Liver (tissue), 3 donors: ENCODE data around the gene NCKIPSD.

ENCODE experiments used
- GABPA ChIP-seq, 2 donors: IDR thresholded peaks in 1 of 2; conservative IDR thresholded peaks in 1 of 2; 2 replicates each; pipeline ENCODE4 v1.6.1; 2016; ENCODE audit warnings: antibody characterized with exemption in 2 of 2, mild to moderate bottlenecking in 1 of 2, moderate library complexity in 1 of 2
- SP1 ChIP-seq: IDR thresholded peaks from 2 replicates; pipeline ENCODE4 v1.6.1; 2018; ENCODE audit warnings: antibody characterized with exemption, mild to moderate bottlenecking
- TAF1 ChIP-seq: conservative IDR thresholded peaks from 2 replicates; pipeline ENCODE4 v1.6.1; 2016; ENCODE audit warnings: antibody characterized with exemption, mild to moderate bottlenecking
- YY1 ChIP-seq: IDR thresholded peaks from 2 replicates; pipeline ENCODE4 v1.6.1; 2016; ENCODE audit warnings: antibody characterized with exemption, mild to moderate bottlenecking
- TF ChIP-seq, protein P1 (sequence below): IDR thresholded peaks from 2 replicates; pipeline ENCODE4 v1.6.1; 2016; ENCODE audit warnings: antibody characterized with exemption, mild to moderate bottlenecking
- TF ChIP-seq, protein P2 (sequence below): fragments of 150-350 bp; IDR thresholded peaks from 2 replicates; pipeline ENCODE4 v1.5.1; 2017; ENCODE audit warnings: improper control_type of control experiment, low read depth, low read length; ENCODE audit not compliant: missing input control
- TF ChIP-seq, protein P3 (sequence below): IDR thresholded peaks from 2 replicates; pipeline ENCODE4 v1.6.1; 2016; ENCODE audit warnings: antibody characterized with exemption
- donor health status: healthy.
- donor health status: healthy.

DNA sequence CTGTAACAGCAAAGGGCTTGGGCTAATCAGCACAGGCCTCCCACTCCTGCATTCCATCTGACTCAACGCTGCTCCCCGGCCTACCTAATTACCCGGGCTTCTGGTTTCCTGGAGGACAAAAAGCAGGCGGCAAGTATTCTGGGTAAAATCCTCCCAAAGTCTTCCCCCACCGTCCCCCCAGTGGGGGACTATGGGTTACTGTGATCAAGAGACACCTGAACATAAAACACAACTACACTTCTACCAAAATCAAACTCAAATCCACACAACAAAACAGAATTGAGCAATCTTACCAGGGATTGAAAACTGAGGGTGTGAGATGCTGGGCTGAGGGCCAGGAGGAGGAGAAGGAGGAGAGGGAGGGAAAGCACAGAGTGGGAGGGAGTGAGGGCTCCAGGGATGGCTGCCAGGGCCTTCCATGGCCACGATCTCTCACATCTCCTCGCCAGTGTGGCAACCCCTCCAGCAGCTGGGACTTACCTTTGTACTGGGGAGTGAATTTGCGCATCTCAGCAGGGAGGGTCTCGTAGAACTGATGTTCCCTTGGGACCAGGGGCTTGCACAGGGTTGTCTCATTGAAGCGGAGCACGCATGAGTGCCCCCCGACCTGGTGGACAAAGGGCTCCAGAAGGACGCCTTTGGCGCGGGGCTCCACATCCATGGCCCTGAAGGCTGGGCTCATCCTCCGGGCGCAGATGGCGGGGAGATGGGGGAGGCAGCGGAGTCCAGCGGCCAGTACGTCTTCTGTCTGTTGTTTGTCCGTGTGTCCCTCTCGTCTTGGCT is 9.1 kb upstream of the NCKIPSD start:
- TF ChIP-seq YY1 (no peak), GABPA (IDR thresholded peaks at IDR 0.05 in 1 of 2, conservative IDR thresholded peaks at IDR 0.05 in 1 of 2) (no peak), SP1 (no peak), TAF1 (no peak)
- TF ChIP-seq, protein P1, sequence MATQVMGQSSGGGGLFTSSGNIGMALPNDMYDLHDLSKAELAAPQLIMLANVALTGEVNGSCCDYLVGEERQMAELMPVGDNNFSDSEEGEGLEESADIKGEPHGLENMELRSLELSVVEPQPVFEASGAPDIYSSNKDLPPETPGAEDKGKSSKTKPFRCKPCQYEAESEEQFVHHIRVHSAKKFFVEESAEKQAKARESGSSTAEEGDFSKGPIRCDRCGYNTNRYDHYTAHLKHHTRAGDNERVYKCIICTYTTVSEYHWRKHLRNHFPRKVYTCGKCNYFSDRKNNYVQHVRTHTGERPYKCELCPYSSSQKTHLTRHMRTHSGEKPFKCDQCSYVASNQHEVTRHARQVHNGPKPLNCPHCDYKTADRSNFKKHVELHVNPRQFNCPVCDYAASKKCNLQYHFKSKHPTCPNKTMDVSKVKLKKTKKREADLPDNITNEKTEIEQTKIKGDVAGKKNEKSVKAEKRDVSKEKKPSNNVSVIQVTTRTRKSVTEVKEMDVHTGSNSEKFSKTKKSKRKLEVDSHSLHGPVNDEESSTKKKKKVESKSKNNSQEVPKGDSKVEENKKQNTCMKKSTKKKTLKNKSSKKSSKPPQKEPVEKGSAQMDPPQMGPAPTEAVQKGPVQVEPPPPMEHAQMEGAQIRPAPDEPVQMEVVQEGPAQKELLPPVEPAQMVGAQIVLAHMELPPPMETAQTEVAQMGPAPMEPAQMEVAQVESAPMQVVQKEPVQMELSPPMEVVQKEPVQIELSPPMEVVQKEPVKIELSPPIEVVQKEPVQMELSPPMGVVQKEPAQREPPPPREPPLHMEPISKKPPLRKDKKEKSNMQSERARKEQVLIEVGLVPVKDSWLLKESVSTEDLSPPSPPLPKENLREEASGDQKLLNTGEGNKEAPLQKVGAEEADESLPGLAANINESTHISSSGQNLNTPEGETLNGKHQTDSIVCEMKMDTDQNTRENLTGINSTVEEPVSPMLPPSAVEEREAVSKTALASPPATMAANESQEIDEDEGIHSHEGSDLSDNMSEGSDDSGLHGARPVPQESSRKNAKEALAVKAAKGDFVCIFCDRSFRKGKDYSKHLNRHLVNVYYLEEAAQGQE, result no peak
- TF ChIP-seq, protein P2, sequence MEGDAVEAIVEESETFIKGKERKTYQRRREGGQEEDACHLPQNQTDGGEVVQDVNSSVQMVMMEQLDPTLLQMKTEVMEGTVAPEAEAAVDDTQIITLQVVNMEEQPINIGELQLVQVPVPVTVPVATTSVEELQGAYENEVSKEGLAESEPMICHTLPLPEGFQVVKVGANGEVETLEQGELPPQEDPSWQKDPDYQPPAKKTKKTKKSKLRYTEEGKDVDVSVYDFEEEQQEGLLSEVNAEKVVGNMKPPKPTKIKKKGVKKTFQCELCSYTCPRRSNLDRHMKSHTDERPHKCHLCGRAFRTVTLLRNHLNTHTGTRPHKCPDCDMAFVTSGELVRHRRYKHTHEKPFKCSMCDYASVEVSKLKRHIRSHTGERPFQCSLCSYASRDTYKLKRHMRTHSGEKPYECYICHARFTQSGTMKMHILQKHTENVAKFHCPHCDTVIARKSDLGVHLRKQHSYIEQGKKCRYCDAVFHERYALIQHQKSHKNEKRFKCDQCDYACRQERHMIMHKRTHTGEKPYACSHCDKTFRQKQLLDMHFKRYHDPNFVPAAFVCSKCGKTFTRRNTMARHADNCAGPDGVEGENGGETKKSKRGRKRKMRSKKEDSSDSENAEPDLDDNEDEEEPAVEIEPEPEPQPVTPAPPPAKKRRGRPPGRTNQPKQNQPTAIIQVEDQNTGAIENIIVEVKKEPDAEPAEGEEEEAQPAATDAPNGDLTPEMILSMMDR, result no peak
- TF ChIP-seq, protein P3, sequence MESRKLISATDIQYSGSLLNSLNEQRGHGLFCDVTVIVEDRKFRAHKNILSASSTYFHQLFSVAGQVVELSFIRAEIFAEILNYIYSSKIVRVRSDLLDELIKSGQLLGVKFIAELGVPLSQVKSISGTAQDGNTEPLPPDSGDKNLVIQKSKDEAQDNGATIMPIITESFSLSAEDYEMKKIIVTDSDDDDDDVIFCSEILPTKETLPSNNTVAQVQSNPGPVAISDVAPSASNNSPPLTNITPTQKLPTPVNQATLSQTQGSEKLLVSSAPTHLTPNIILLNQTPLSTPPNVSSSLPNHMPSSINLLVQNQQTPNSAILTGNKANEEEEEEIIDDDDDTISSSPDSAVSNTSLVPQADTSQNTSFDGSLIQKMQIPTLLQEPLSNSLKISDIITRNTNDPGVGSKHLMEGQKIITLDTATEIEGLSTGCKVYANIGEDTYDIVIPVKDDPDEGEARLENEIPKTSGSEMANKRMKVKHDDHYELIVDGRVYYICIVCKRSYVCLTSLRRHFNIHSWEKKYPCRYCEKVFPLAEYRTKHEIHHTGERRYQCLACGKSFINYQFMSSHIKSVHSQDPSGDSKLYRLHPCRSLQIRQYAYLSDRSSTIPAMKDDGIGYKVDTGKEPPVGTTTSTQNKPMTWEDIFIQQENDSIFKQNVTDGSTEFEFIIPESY, result no peak
